H1 (cell line): Measurements from ENCODE around the gene TRIM43B.
"Not testable (repeated sequence)": the region's sequence is repeated elsewhere in the genome, so short reads cannot be mapped to it uniquely, and the experiment has no call there.

Source experiments
- CEBPB ChIP-seq: IDR thresholded peaks from 2 replicates; pipeline ENCODE4 v1.6.1; 2012; ENCODE audit warnings: low read depth, low read length
- CTBP2 ChIP-seq: IDR thresholded peaks from 2 replicates; pipeline ENCODE4 v1.7.0; 2011; ENCODE audit warnings: borderline replicate concordance, mild to moderate bottlenecking, moderate library complexity, mixed read lengths, low read length; ENCODE audit not compliant: insufficient read depth, insufficient read length
- EGR1 ChIP-seq: IDR thresholded peaks from 2 replicates; pipeline ENCODE4 v1.6.1; 2011; ENCODE audit warnings: low read depth, low read length, borderline replicate concordance
- EZH2 ChIP-seq: fragments of 200-600 bp; sonication (generic); IDR thresholded peaks from 2 replicates; pipeline ENCODE4 v1.7.1; 2012; ENCODE audit warnings: low read depth, mild to moderate bottlenecking, moderate library complexity, low read length, inconsistent platforms; ENCODE audit not compliant: severe bottlenecking
- FOSL1 ChIP-seq: IDR thresholded peaks from 2 replicates; pipeline ENCODE4 v1.6.1; 2011; ENCODE audit warnings: mild to moderate bottlenecking, low read depth, low read length, moderate library complexity; ENCODE audit not compliant: insufficient read depth
- HDAC6 ChIP-seq: IDR thresholded peaks from one replicate; pipeline ENCODE4 v1.7.1; 2012; ENCODE audit warnings: low read depth, mild to moderate bottlenecking, inconsistent platforms, low read length, moderate library complexity
- PHF8 ChIP-seq: fragments of 200-600 bp; sonication (generic); conservative IDR thresholded peaks from 2 replicates; pipeline ENCODE4 v1.7.1; 2012; ENCODE audit warnings: low read depth, mild to moderate bottlenecking, inconsistent platforms, low read length, moderate library complexity
- POLR2A ChIP-seq, 2 experiments: IDR thresholded peaks; 1 replicate in 1 of 2; 2 replicates in 1 of 2; pipeline ENCODE4 v1.6.1; 2011; ENCODE audit warnings: low read depth in 2 of 2, low read length in 2 of 2, mild to moderate bottlenecking in 2 of 2; ENCODE audit errors: control extremely low read depth in 1 of 2
- POLR2AphosphoS5 ChIP-seq: IDR thresholded peaks from 2 replicates; pipeline ENCODE4 v1.6.1; 2011; ENCODE audit warnings: low read depth, low read length
- SIN3A ChIP-seq, 2 experiments: IDR thresholded peaks in 1 of 2; conservative IDR thresholded peaks in 1 of 2; 2 replicates each; pipeline ENCODE4 v1.6.1; 2011 to 2012; ENCODE audit warnings: low read length in 2 of 2, improper control_type of control experiment in 1 of 2, low read depth in 1 of 2, mild to moderate bottlenecking in 1 of 2
- TF ChIP-seq, protein P1 (sequence below), 3 experiments: IDR thresholded peaks; 1 replicate in 2 of 3; 2 replicates in 1 of 3; pipeline versions ENCODE4 v1.5.1 to v1.6.1; 2011; ENCODE audit warnings: low read length in 3 of 3, mild to moderate bottlenecking in 3 of 3, inconsistent platforms in 2 of 3, low read depth in 1 of 3, moderate library complexity in 1 of 3; ENCODE audit not compliant: insufficient read depth in 1 of 3; ENCODE audit errors: control extremely low read depth in 1 of 3
- TF ChIP-seq, protein P2 (sequence below): IDR thresholded peaks from 2 replicates; pipeline ENCODE4 v1.6.1; 2012; ENCODE audit warnings: low read length, inconsistent platforms
- TF ChIP-seq, protein P3 (sequence below): IDR thresholded peaks from 2 replicates; pipeline ENCODE4 v1.6.1; 2012; ENCODE audit warnings: inconsistent platforms
- TF ChIP-seq, protein P4 (sequence below): IDR thresholded peaks from 2 replicates; pipeline ENCODE4 v1.6.1; 2011; ENCODE audit warnings: low read depth, mild to moderate bottlenecking, low read length; ENCODE audit not compliant: insufficient read depth

DNA sequence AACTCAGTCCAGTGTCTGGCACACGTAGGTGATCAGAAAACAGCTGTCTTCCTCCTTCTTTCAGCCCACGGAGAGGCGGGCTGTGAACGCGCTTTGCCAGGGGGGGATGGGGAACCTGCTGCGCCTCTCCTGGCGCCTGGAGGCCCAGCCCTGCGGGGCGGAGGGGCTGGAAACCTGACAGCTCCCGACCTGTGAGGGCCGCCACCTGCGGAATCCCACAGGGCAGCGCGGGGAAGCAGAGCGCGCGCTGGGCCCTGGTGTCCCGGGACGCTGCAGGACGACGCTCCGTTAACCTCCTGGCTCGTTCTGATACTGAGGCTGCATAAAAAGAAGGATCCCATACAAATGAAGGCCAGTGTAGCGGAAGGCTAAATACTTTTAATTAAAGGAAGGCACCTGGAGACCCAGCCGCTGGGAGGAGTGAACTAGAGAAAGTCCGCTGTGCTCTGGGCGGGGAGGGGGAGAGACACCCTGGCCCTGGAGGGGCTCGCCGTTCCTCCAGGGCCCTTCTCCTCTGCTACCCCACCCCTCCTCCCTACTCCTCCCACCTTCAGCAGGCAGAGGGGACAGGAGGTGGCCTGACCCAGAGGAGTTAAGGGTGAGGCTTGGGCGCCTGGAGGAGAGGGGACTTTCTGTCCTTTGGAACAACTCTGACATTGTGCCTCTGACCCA lies 57.2 kb downstream of the TRIM43B start:
- TF ChIP-seq, protein P1, sequence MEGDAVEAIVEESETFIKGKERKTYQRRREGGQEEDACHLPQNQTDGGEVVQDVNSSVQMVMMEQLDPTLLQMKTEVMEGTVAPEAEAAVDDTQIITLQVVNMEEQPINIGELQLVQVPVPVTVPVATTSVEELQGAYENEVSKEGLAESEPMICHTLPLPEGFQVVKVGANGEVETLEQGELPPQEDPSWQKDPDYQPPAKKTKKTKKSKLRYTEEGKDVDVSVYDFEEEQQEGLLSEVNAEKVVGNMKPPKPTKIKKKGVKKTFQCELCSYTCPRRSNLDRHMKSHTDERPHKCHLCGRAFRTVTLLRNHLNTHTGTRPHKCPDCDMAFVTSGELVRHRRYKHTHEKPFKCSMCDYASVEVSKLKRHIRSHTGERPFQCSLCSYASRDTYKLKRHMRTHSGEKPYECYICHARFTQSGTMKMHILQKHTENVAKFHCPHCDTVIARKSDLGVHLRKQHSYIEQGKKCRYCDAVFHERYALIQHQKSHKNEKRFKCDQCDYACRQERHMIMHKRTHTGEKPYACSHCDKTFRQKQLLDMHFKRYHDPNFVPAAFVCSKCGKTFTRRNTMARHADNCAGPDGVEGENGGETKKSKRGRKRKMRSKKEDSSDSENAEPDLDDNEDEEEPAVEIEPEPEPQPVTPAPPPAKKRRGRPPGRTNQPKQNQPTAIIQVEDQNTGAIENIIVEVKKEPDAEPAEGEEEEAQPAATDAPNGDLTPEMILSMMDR (IDR thresholded peaks at IDR 0.05; ENCODE audit: control extremely low read depth in 1 of 3, insufficient read depth in 1 of 3, low read depth in 1 of 3, low read length in 3 of 3) = not testable (repeated sequence)
- TF ChIP-seq EGR1; POLR2AphosphoS5; EZH2; POLR2A (IDR thresholded peaks at IDR 0.05; ENCODE audit: control extremely low read depth in 1 of 2, low read depth in 2 of 2, low read length in 2 of 2); SIN3A (conservative IDR thresholded peaks at IDR 0.05 in 1 of 2, IDR thresholded peaks at IDR 0.05 in 1 of 2; ENCODE audit: low read depth in 1 of 2, low read length in 2 of 2); PHF8; FOSL1; CEBPB; CTBP2; HDAC6: not testable (repeated sequence)
- TF ChIP-seq, protein P2, sequence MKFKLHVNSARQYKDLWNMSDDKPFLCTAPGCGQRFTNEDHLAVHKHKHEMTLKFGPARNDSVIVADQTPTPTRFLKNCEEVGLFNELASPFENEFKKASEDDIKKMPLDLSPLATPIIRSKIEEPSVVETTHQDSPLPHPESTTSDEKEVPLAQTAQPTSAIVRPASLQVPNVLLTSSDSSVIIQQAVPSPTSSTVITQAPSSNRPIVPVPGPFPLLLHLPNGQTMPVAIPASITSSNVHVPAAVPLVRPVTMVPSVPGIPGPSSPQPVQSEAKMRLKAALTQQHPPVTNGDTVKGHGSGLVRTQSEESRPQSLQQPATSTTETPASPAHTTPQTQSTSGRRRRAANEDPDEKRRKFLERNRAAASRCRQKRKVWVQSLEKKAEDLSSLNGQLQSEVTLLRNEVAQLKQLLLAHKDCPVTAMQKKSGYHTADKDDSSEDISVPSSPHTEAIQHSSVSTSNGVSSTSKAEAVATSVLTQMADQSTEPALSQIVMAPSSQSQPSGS = not testable (repeated sequence)
- TF ChIP-seq, protein P3, sequence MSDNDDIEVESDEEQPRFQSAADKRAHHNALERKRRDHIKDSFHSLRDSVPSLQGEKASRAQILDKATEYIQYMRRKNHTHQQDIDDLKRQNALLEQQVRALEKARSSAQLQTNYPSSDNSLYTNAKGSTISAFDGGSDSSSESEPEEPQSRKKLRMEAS = not testable (repeated sequence)
- TF ChIP-seq, protein P4, sequence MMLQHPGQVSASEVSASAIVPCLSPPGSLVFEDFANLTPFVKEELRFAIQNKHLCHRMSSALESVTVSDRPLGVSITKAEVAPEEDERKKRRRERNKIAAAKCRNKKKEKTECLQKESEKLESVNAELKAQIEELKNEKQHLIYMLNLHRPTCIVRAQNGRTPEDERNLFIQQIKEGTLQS = not testable (repeated sequence)
